ENCODE data around the gene MGAM2.

GRCh38 chr7:142231716-142232115 is 120.2 kb downstream of the MGAM2 start:
- TF ChIP-seq CTCF (IDR thresholded peaks at IDR 0.05) (no peak), SIN3A (IDR thresholded peaks at IDR 0.05; ENCODE audit: borderline replicate concordance, insufficient read depth, low read depth, low read length) (no peak), POLR2AphosphoS5 (IDR thresholded peaks at IDR 0.05; ENCODE audit: low read depth, low read length) (no peak)

Measured in Panc1 (cell line).